K562 (cell line): ENCODE results near the gene TCEA3. TPM values are rescaled to one million over a fixed set of nuclear protein-coding genes. Genes with fewer than 3 reads are reported as not detected.

Source experiments
- CEBPG ChIP-seq, 3 experiments: fragments of 200-800 bp in 1 of 3; sonication (Bioruptor generic) in 1 of 3; sonication (generic) in 1 of 3; formaldehyde crosslinking in 1 of 3; IDR thresholded peaks in 2 of 3; conservative IDR thresholded peaks in 1 of 3; 2 replicates each; pipeline versions ENCODE4 v1.6.1 to v1.8.0; 2016 to 2022; ENCODE audit warnings: missing compliant biosample characterization in 2 of 3, missing genetic modification characterization in 2 of 3, mild to moderate bottlenecking in 1 of 3, missing genetic modification reagents in 1 of 3
- DMBX1 ChIP-seq: fragments of 250-450 bp; sonication (Bioruptor Pico); IDR thresholded peaks from 2 replicates; pipeline ENCODE4 v1.8.0; 2022; ENCODE audit warnings: inconsistent platforms, mild to moderate bottlenecking, moderate library complexity, borderline replicate concordance
- GATA2 ChIP-seq: sonication (generic); formaldehyde crosslinking; IDR thresholded peaks from 2 replicates; pipeline ENCODE4 v1.4.0; 2020; ENCODE audit warnings: mild to moderate bottlenecking, missing genetic modification reagents
- HDAC2 ChIP-seq: fragments of 450-650 bp; IDR thresholded peaks from 2 replicates; pipeline ENCODE4 v1.6.1; 2016; ENCODE audit warnings: mild to moderate bottlenecking
- MBD2 ChIP-seq: sonication (generic); IDR thresholded peaks from 2 replicates; pipeline ENCODE4 v1.6.1; 2016; ENCODE audit warnings: low read depth, borderline replicate concordance
- NFIX ChIP-seq: fragments of 250-450 bp; sonication (Bioruptor Pico); IDR thresholded peaks from 2 replicates; pipeline ENCODE4 v1.4.0; 2020; ENCODE audit warnings: low read depth, mild to moderate bottlenecking, moderate library complexity
- POLR2A ChIP-seq: fragments of 450-650 bp; conservative IDR thresholded peaks from 2 replicates; pipeline ENCODE4 v1.6.1; 2016
- POLR3A ChIP-seq: IDR thresholded peaks from 2 replicates; pipeline ENCODE4 v1.6.1; 2011; ENCODE audit warnings: borderline replicate concordance, mild to moderate bottlenecking, moderate library complexity; ENCODE audit not compliant: insufficient read length, insufficient read depth; ENCODE audit errors: extremely low read depth
- PURB ChIP-seq: sonication (generic); formaldehyde crosslinking; IDR thresholded peaks from 2 replicates; pipeline ENCODE4 v1.9.0; 2021; ENCODE audit warnings: low read depth, mild to moderate bottlenecking, missing genetic modification reagents
- PYGO2 ChIP-seq: fragments of 450-650 bp; IDR thresholded peaks from 2 replicates; pipeline ENCODE4 v1.6.1; 2016; ENCODE audit warnings: mild to moderate bottlenecking, missing genetic modification characterization, moderate library complexity, missing compliant biosample characterization
- RFX7 ChIP-seq: fragments of 250-450 bp; sonication (Bioruptor Pico); IDR thresholded peaks from 2 replicates; pipeline ENCODE4 v1.5.1; 2021; ENCODE audit warnings: mild to moderate bottlenecking
- SAFB ChIP-seq: fragments of 200-400 bp; formaldehyde crosslinking; IDR thresholded peaks from 2 replicates; pipeline ENCODE4 v1.6.1; 2017; ENCODE audit warnings: low read depth, low read length, borderline replicate concordance
- SMARCA4 ChIP-seq: fragments of 450-650 bp; IDR thresholded peaks from 2 replicates; pipeline ENCODE4 v1.6.1; 2016
- SOX6 ChIP-seq: fragments of 450-650 bp; IDR thresholded peaks from 2 replicates; pipeline ENCODE4 v1.6.1; 2014; ENCODE audit warnings: mild to moderate bottlenecking
- YBX1 ChIP-seq: fragments of 450-650 bp; IDR thresholded peaks from 2 replicates; pipeline ENCODE4 v1.7.1; 2016; ENCODE audit warnings: mild to moderate bottlenecking
- ZBTB5 ChIP-seq: fragments of 450-650 bp; IDR thresholded peaks from 2 replicates; pipeline ENCODE4 v1.6.1; 2017; ENCODE audit warnings: antibody characterized with exemption
- ZNF395 ChIP-seq: fragments of 200-800 bp; sonication (Bioruptor generic); IDR thresholded peaks from 2 replicates; pipeline ENCODE4 v1.6.1; 2017; ENCODE audit warnings: missing genetic modification characterization, missing compliant biosample characterization
- polyA plus RNA-seq, 8 experiments: library from polyadenylated mRNA; depleted of rRNA in 4 of 8; stranded (reverse) in 5 of 8; unstranded in 3 of 8; fragments of >200 nt; fragmentation: Nextera tagmentation in 2 of 8; fragmentation: Illumina TruSeq in 1 of 8; extraction: Ambion mirVana in 2 of 8; extraction: Trizol in 1 of 8; gene quantifications; 2 replicates each; pipeline versions ENCODE4 v1.2.1 to v1.2.3, GENCODE V29; 2011 to 2014; ENCODE audit warnings: inconsistent platforms in 1 of 8, missing spikeins in 1 of 8
- total RNA-seq, 7 experiments: library from RNA; depleted of rRNA in 6 of 7; stranded (reverse); fragments of >200 nt in 6 of 7; fragmentation: Illumina TruSeq in 2 of 7; extraction: Trizol in 2 of 7; gene quantifications; 2 replicates each; pipeline versions ENCODE4 v1.2.1 to v1.2.3, GENCODE V29; 2011 to 2021; ENCODE audit warnings: low replicate concordance in 1 of 7
- TF ChIP-seq, protein P1 (sequence below): IDR thresholded peaks from 2 replicates; pipeline ENCODE4 v1.6.1; 2012; ENCODE audit warnings: low read depth, low read length, improper control_type of control experiment, borderline replicate concordance
- TF ChIP-seq, protein P2 (sequence below), 2 experiments: fragments of 250-450 bp in 1 of 2; fragments of 450-650 bp in 1 of 2; sonication (Bioruptor Pico) in 1 of 2; IDR thresholded peaks; 2 replicates each; pipeline versions ENCODE4 v1.6.1 to v1.8.0; 2016 to 2021; ENCODE audit warnings: mild to moderate bottlenecking in 2 of 2, moderate library complexity in 2 of 2, missing compliant biosample characterization in 1 of 2, missing genetic modification characterization in 1 of 2
- TF ChIP-seq, protein P3 (sequence below): IDR thresholded peaks from 3 replicates; pipeline ENCODE4 v1.6.1; 2011; ENCODE audit warnings: borderline replicate concordance, mild to moderate bottlenecking; ENCODE audit not compliant: insufficient read length, insufficient read depth

TCEA3 gene
- total and polyA plus RNA-seq, 9 of the 15 experiments (the other 6 are each of a cell fraction or from before 2014, with no cell fraction given), result 0.03 to 0.55 (median 0.36) TPM

DNA sequence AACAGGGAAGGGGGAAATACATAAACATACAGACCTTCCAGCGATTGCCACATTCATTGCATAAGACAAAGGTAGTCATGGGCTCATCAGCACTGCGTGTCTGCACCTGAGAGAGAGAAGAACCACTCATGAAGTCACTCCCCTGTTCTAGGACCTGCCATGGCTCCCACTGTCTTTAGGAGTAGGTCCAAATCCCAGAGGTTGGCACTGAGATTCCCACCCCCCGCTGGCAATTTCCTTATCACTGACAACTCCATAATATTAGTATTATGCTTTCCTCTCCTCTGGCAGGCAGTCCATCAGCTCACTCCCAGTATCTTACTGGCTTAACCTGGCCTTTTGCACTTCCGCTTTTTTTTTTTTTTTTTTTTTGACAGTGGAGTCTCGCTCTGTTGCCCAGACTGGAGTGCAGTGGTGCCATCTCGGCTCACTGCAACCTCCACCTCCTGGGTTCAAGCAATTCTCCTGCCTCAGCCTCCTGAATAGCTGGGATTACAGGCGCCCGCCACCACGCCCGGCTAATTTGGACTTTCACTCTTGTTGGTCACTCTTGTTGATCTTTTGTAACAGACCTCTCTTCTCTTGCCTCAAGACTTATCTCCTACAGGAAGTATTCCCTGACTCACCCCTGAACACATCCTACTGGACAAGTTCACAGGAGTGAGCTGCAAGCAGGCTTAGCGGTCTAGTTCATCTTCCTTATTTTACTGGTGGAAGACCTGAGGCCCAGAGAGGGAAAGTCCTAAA is 40.1 kb downstream of the TCEA3 start (continued):
- no peak for TF ChIP-seq MBD2
- TF ChIP-seq YBX1, result no peak
- TF ChIP-seq, protein P1, sequence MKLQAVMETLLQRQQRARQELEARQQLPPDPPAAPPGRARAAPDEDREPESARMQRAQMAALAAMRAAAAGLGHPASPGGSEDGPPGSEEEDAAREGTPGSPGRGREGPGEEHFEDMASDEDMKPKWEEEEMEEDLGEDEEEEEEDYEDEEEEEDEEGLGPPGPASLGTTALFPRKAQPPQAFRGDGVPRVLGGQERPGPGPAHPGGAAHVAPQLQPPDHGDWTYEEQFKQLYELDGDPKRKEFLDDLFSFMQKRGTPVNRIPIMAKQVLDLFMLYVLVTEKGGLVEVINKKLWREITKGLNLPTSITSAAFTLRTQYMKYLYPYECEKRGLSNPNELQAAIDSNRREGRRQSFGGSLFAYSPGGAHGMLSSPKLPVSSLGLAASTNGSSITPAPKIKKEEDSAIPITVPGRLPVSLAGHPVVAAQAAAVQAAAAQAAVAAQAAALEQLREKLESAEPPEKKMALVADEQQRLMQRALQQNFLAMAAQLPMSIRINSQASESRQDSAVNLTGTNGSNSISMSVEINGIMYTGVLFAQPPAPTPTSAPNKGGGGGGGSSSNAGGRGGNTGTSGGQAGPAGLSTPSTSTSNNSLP, result no peak
- TF ChIP-seq NFIX (CRISPR knock-in tag), result no peak
- TF ChIP-seq SAFB, result no peak
- TF ChIP-seq, protein P2, sequence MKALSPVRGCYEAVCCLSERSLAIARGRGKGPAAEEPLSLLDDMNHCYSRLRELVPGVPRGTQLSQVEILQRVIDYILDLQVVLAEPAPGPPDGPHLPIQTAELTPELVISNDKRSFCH (CRISPR knock-in tag; IDR thresholded peaks at IDR 0.05), result no peak
- TF ChIP-seq, protein P2 (tag; IDR thresholded peaks at IDR 0.05), result no peak
- TF ChIP-seq PURB (CRISPR knock-in tag), result no peak
- no peak for TF ChIP-seq POLR2A
- TF ChIP-seq RFX7 (CRISPR knock-in tag), result no peak
- peak; percentile 88 for TF ChIP-seq SMARCA4
- no peak for TF ChIP-seq PYGO2 (tag)
- TF ChIP-seq, protein P3, sequence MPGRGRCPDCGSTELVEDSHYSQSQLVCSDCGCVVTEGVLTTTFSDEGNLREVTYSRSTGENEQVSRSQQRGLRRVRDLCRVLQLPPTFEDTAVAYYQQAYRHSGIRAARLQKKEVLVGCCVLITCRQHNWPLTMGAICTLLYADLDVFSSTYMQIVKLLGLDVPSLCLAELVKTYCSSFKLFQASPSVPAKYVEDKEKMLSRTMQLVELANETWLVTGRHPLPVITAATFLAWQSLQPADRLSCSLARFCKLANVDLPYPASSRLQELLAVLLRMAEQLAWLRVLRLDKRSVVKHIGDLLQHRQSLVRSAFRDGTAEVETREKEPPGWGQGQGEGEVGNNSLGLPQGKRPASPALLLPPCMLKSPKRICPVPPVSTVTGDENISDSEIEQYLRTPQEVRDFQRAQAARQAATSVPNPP, result no peak
- no peak for TF ChIP-seq CEBPG (CRISPR knock-in tag; IDR thresholded peaks at IDR 0.05)
- TF ChIP-seq CEBPG (tag; conservative IDR thresholded peaks at IDR 0.05 in 1 of 2, IDR thresholded peaks at IDR 0.05 in 1 of 2), result peak in 1 of 2 experiments; percentile 61; a peak in 2 of 4 replicates
- TF ChIP-seq POLR3A, result no peak
- TF ChIP-seq GATA2 (CRISPR knock-in tag), result 0 out of 2 replicates have a peak, but pooled peaks have one; percentile 15
- no peak for TF ChIP-seq ZBTB5
- peak; percentile 63; the same call in 1 of the 2 replicates for TF ChIP-seq HDAC2
- peak; percentile 11; the same call in 1 of the 2 replicates for TF ChIP-seq SOX6
- TF ChIP-seq ZNF395 (CRISPR knock-in tag), result peak; percentile 54; the same call in 1 of the 2 replicates
- TF ChIP-seq DMBX1, result peak; percentile 31; the same call in 1 of the 2 replicates
